OCI-LY7 (cell line): ENCODE data around the gene RBM14. TPM values are rescaled to one million over a fixed set of nuclear protein-coding genes. Genes with fewer than 3 reads are reported as not detected.

Experiments
- BruUV-seq: library from RNA; stranded (reverse); fragments of 400-500 nt; replicated peaks from 2 replicates; lab custom pipeline; 2021; lab: Mats Ljungman, UMichigan
- CTCF ChIA-PET: fragments of 300-600 bp; sonication (Branson Sonifier 250); formaldehyde crosslinking; loops from one replicate; lab custom pipeline; 2022; ENCODE audit warnings: antibody characterized with exemption; ENCODE audit not compliant: unreplicated experiment; lab: Charles Lee
- POLR2A ChIA-PET: fragments of 300-600 bp; sonication (Branson Sonifier 250); formaldehyde crosslinking; loops from one replicate; lab custom pipeline; 2022; ENCODE audit warnings: antibody characterized with exemption; lab: Charles Lee
- DNase-seq: peaks from one replicate; pipeline ENCODE4 v3.0.0-alpha.2; 2015; ENCODE audit warnings: low spot score
- H2AFZ ChIP-seq: fragments of 200-600 bp; sonication (generic), shearing (Covaris generic); 2 replicates; pipeline ENCODE4 v1.6.1; 2014; ENCODE audit warnings: mild to moderate bottlenecking, antibody characterized with exemption, low read length, moderate library complexity
- H3K27ac ChIP-seq: fragments of 200-600 bp; sonication (generic); 2 replicates; pipeline ENCODE4 v1.5.1; 2014; ENCODE audit warnings: mixed run types, low read depth, mild to moderate bottlenecking, moderate library complexity, low read length, inconsistent platforms; ENCODE audit not compliant: poor library complexity, severe bottlenecking
- H3K36me3 ChIP-seq: fragments of 200-600 bp; sonication (generic); 2 replicates; pipeline ENCODE4 v1.6.1; 2014; ENCODE audit warnings: mild to moderate bottlenecking, antibody characterized with exemption, low read length, moderate library complexity, mixed read lengths; ENCODE audit not compliant: insufficient read depth
- H3K4me1 ChIP-seq: fragments of 200-600 bp; sonication (generic); 2 replicates; pipeline ENCODE4 v1.5.1; 2014; ENCODE audit warnings: mild to moderate bottlenecking, low read length; ENCODE audit not compliant: insufficient read depth, poor library complexity, severe bottlenecking
- H3K4me2 ChIP-seq: fragments of 200-600 bp; sonication (generic); 2 replicates; pipeline ENCODE4 v1.6.1; 2014; ENCODE audit warnings: mild to moderate bottlenecking, low read length
- H3K4me3 ChIP-seq: fragments of 200-600 bp; sonication (generic); 2 replicates; pipeline ENCODE4 v1.5.1; 2014; ENCODE audit warnings: mild to moderate bottlenecking, low read depth, low read length; ENCODE audit not compliant: poor library complexity, severe bottlenecking
- H3K79me2 ChIP-seq: fragments of 200-600 bp; sonication (generic); 2 replicates; pipeline ENCODE4 v1.6.1; 2016; ENCODE audit warnings: low read depth, mild to moderate bottlenecking, low read length, moderate library complexity, mixed read lengths; ENCODE audit not compliant: insufficient read depth
- H3K9me2 ChIP-seq: fragments of 200-600 bp; sonication (generic); 2 replicates; pipeline ENCODE4 v1.6.1; 2016; ENCODE audit warnings: mild to moderate bottlenecking, low read length, mixed read lengths; ENCODE audit not compliant: insufficient read depth
- H3K9me3 ChIP-seq: fragments of 200-600 bp; sonication (generic); 2 replicates; pipeline ENCODE4 v1.6.1; 2014; ENCODE audit warnings: mild to moderate bottlenecking, mixed run types, low read length, mixed read lengths
- H4K20me1 ChIP-seq: fragments of 200-600 bp; sonication (generic); 2 replicates; pipeline ENCODE4 v1.6.1; 2014; ENCODE audit warnings: mild to moderate bottlenecking, antibody characterized with exemption, low read length, moderate library complexity, mixed read lengths; ENCODE audit not compliant: insufficient read depth
- CTCF ChIP-seq: fragments of 200-600 bp; sonication (generic); conservative IDR thresholded peaks from 2 replicates; pipeline ENCODE4 v1.5.1; 2014; ENCODE audit warnings: mild to moderate bottlenecking, antibody characterized with exemption, low read length, moderate library complexity, mixed read lengths
- EZH2phosphoT487 ChIP-seq: fragments of 200-600 bp; sonication (generic); IDR thresholded peaks from 2 replicates; pipeline ENCODE4 v1.6.1; 2018; ENCODE audit warnings: low read depth, borderline replicate concordance, mild to moderate bottlenecking, mixed run types, antibody characterized with exemption, low read length, moderate library complexity, mixed read lengths
- intact Hi-C: fragments of 100-400 bp; cut with micrococcal nuclease; formaldehyde crosslinking; loops from one replicate; pipeline ENCODE4 v1.10.0; 2022; ENCODE audit not compliant: unreplicated experiment
- total RNA-seq, 2 experiments: library from RNA; depleted of rRNA in 1 of 2; stranded (reverse); fragments of >200 nt in 1 of 2; shearing (Covaris generic) in 1 of 2; gene quantifications; 2 replicates each; pipeline ENCODE4 v1.2.3, GENCODE V29; 2014 to 2022

RBM14 gene
- total RNA-seq, 2 experiments from 2014 or later: 94.6 to 243 TPM

GRCh38 chr11:66631883-66632282, 15.5 kb downstream of the RBM14 start:
- no peak for DNase-seq
- no peak overlapping the region for H3K27ac ChIP-seq
- peaks cover 100% of the 10 kb centered on the region for H3K36me3 ChIP-seq
- peaks cover 97% of the 10 kb centered on the region for H3K79me2 ChIP-seq
- no peak for TF ChIP-seq CTCF
- TF ChIP-seq EZH2phosphoT487: no peak
- no peaks in the 10 kb centered on the region for H3K9me3 ChIP-seq
- H3K4me1 ChIP-seq: peaks cover 4% of the 10 kb centered on the region
- BruUV-seq: no TSS peak
- H4K20me1 ChIP-seq: 0 out of 2 replicates have a peak, but pooled peaks cover 8% of the 10 kb centered on the region
- no peaks in the 10 kb centered on the region for H3K9me2 ChIP-seq
- H3K4me2 ChIP-seq: no peak overlapping the region
- no peak overlapping the region for H2AFZ ChIP-seq
- no peak overlapping the region for H3K4me3 ChIP-seq
- ChIA-PET CTCF (no interaction called here), POLR2A (no interaction called here)
- intact Hi-C loops: no loop called here

GRCh38 chr11:66632952-66633351, 16.5 kb downstream of the RBM14 start:
- peaks cover 14% of the 10 kb centered on the region for H3K4me1 ChIP-seq
- CTCF ChIA-PET: no interaction called here
- H3K9me2 ChIP-seq: no peaks in the 10 kb centered on the region
- POLR2A ChIA-PET: no interaction called here
- no peak overlapping the region for H2AFZ ChIP-seq
- peaks cover 97% of the 10 kb centered on the region for H3K79me2 ChIP-seq
- no peak for DNase-seq
- no peaks in the 10 kb centered on the region for H3K9me3 ChIP-seq
- no peaks in the 10 kb centered on the region for H4K20me1 ChIP-seq
- H3K4me2 ChIP-seq: no peak overlapping the region
- no peak for TF ChIP-seq EZH2phosphoT487
- intact Hi-C loops: no loop called here
- BruUV-seq: no TSS peak
- no peak overlapping the region for H3K27ac ChIP-seq
- peaks cover 97% of the 10 kb centered on the region for H3K36me3 ChIP-seq
- H3K4me3 ChIP-seq: no peak overlapping the region

- POLR2A ChIA-PET: interaction anchor here (0.8 to 2.8 kb wide), 2 partner anchors 24 to 38 kb away, joined by 3 to 9 read pairs; no protein-coding TSS in a partner anchor
- Histone ChIP-seq H2AFZ (no peak overlapping the region), H4K20me1 (peaks cover 23% of the 10 kb centered on the region), H3K4me2 (no peak overlapping the region), H3K79me2 (peaks cover 95% of the 10 kb centered on the region), H3K4me3 (no peak overlapping the region), H3K9me3 (no peaks in the 10 kb centered on the region), H3K36me3 (peaks cover 93% of the 10 kb centered on the region), H3K9me2 (no peaks in the 10 kb centered on the region), H3K4me1 (peaks cover 38% of the 10 kb centered on the region), H3K27ac (no peak overlapping the region)
- CTCF ChIA-PET: interaction anchor here (1.0 kb wide), 1 partner anchor 9 kb away, joined by 3 read pairs; no protein-coding TSS in a partner anchor
- DNase-seq: no peak
- no TSS peak for BruUV-seq
- intact Hi-C loops: loop anchor here (5.0 kb wide), 1 partner anchor 59 kb away; no protein-coding TSS in a partner anchor
- TF ChIP-seq CTCF: no peak
- no peak for TF ChIP-seq EZH2phosphoT487
Measured at GRCh38 chr11:66636411-66636810, 20.0 kb downstream of the RBM14 start.
